Bronchial epithelial cell (primary cell): ENCODE measurements around the gene PXK. TPM values are rescaled to one million over a fixed set of nuclear protein-coding genes. Genes with fewer than 3 reads are reported as not detected.

Experiments
- DNase-seq: peaks from one replicate; pipeline ENCODE4 v3.0.0-alpha.2; 2010; ENCODE audit warnings: low read depth
- FAIRE-seq: peaks from 2 replicates; lab custom pipeline; 2011; peaks lifted over from hg19 to GRCh38; lab: Jason Lieb, UNC
- H3K27me3 ChIP-seq: 2 replicates; pipeline ENCODE4 v1.5.1; 2011; ENCODE audit warnings: low read length; ENCODE audit not compliant: control insufficient read depth, insufficient read depth
- H3K36me3 ChIP-seq: 2 replicates; pipeline ENCODE4 v1.5.1; 2011; ENCODE audit warnings: low read length; ENCODE audit not compliant: control insufficient read depth, insufficient read depth
- H3K4me3 ChIP-seq: 2 replicates; pipeline ENCODE4 v1.5.1; 2011; ENCODE audit warnings: mild to moderate bottlenecking, low read depth, low read length, control low read depth
- CTCF ChIP-seq: IDR thresholded peaks from 2 replicates; pipeline ENCODE4 v1.5.1; 2011; ENCODE audit warnings: mild to moderate bottlenecking, moderate library complexity, low read length, control low read depth, inconsistent platforms; ENCODE audit not compliant: insufficient read depth, severe bottlenecking
- total RNA-seq: library from RNA; depleted of rRNA; stranded (reverse); fragments of >200 nt; gene quantifications from 2 replicates; pipeline ENCODE4 v1.2.1, GENCODE V29; 2014

PXK gene
- total RNA-seq, 1 donor from 2014 or later: 12.4 TPM

- no peaks in the 10 kb centered on the region for H3K27me3 ChIP-seq
- FAIRE-seq (no peak), DNase-seq (no peak)
- TF ChIP-seq CTCF: no peak
- no peak overlapping the region for H3K4me3 ChIP-seq
- no peaks in the 10 kb centered on the region for H3K36me3 ChIP-seq
Observed at GRCh38 chr3:58358092-58358491, 25.4 kb downstream of the PXK start.

- H3K27me3 ChIP-seq: no peaks in the 10 kb centered on the region
- DNase-seq: no peak
- FAIRE-seq: no peak
- no peak overlapping the region for H3K4me3 ChIP-seq
- TF ChIP-seq CTCF: no peak
- H3K36me3 ChIP-seq: no peaks in the 10 kb centered on the region
Observed at GRCh38 chr3:58358808-58359207, 26.1 kb downstream of the PXK start.

- no peak for TF ChIP-seq CTCF
- DNase-seq (no peak), FAIRE-seq (no peak)
- no peaks in the 10 kb centered on the region for H3K27me3 ChIP-seq
- no peaks in the 10 kb centered on the region for H3K36me3 ChIP-seq
- H3K4me3 ChIP-seq: no peak overlapping the region
Observed at GRCh38 chr3:58359621-58360020, 26.9 kb downstream of the PXK start.

GRCh38 chr3:58361866-58362265 is 29.2 kb downstream of the PXK start:
- Histone ChIP-seq H3K36me3 (no peaks in the 10 kb centered on the region), H3K4me3 (no peak overlapping the region), H3K27me3 (no peaks in the 10 kb centered on the region)
- no peak for TF ChIP-seq CTCF
- DNase-seq: no peak
- no peak for FAIRE-seq

GRCh38 chr3:58366699-58367098 is 34.0 kb downstream of the PXK start:
- no peak overlapping the region for H3K4me3 ChIP-seq
- FAIRE-seq (no peak), DNase-seq (no peak)
- no peaks in the 10 kb centered on the region for H3K27me3 ChIP-seq
- TF ChIP-seq CTCF: no peak
- H3K36me3 ChIP-seq: no peaks in the 10 kb centered on the region

GRCh38 chr3:58369038-58369437 is 36.3 kb downstream of the PXK start:
- DNase-seq (no peak), FAIRE-seq (no peak)
- no peak for TF ChIP-seq CTCF
- Histone ChIP-seq H3K27me3 (no peaks in the 10 kb centered on the region), H3K4me3 (no peak overlapping the region), H3K36me3 (no peaks in the 10 kb centered on the region)
